ENCODE measurements around the gene LRRC10B.
"Not testable (repeated sequence)": the region's sequence is repeated elsewhere in the genome, so short reads cannot be mapped to it uniquely, and the experiment has no call there.

LRRC10B gene

GRCh38 chr11:61507962-61508861 is at the start of gene LRRC10B:
LRRC10B (plus strand) TSS chr11:61508749; CDS start chr11:61508999, 250 bp downstream.
- DNase-seq, result peak; percentile 87

GRCh38 chr11:61460474-61460881 is 48.1 kb upstream of the LRRC10B start:
- no peak for DNase-seq

GRCh38 chr11:61460986-61461385 is 47.6 kb upstream of the LRRC10B start:
- no peak for DNase-seq

GRCh38 chr11:61467602-61468001 is 40.9 kb upstream of the LRRC10B start:
- not testable (repeated sequence) for DNase-seq

GRCh38 chr11:61468002-61468401 is 40.5 kb upstream of the LRRC10B start:
- no peak for DNase-seq

- DNase-seq, result no peak
These were observed 36.3 kb upstream of the LRRC10B start for GRCh38 chr11:61472282-61472681.

GRCh38 chr11:61472868-61473267 is 35.7 kb upstream of the LRRC10B start:
- DNase-seq, result no peak

- DNase-seq, result no peak
These were observed 35.1 kb upstream of the LRRC10B start for GRCh38 chr11:61473370-61474012.

GRCh38 chr11:61474013-61474643 is 34.4 kb upstream of the LRRC10B start:
- no peak for DNase-seq

GRCh38 chr11:61475433-61475832 is 33.1 kb upstream of the LRRC10B start:
- DNase-seq, result no peak

- DNase-seq, result no peak
These were observed 32.2 kb upstream of the LRRC10B start for GRCh38 chr11:61476371-61476770.

GRCh38 chr11:61477126-61477525 is 31.4 kb upstream of the LRRC10B start:
- DNase-seq, result no peak

GRCh38 chr11:61477727-61478148 is 30.8 kb upstream of the LRRC10B start:
- peak; percentile 85 for DNase-seq

GRCh38 chr11:61479360-61480058 is 29.0 kb upstream of the LRRC10B start:
- DNase-seq, result not testable (repeated sequence)

GRCh38 chr11:61480261-61480993 is 28.1 kb upstream of the LRRC10B start:
- DNase-seq, result no peak

- DNase-seq, result peak; percentile 90
These were observed 27.6 kb upstream of the LRRC10B start for GRCh38 chr11:61480994-61481335.

- DNase-seq, result no peak
These were observed 26.7 kb upstream of the LRRC10B start for GRCh38 chr11:61481806-61482205.

GRCh38 chr11:61482513-61482912 is 26.0 kb upstream of the LRRC10B start:
- DNase-seq, result peak; percentile 73

GRCh38 chr11:61484541-61484940 is 24.0 kb upstream of the LRRC10B start:
- no peak for DNase-seq

GRCh38 chr11:61485080-61485479 is 23.5 kb upstream of the LRRC10B start:
- no peak for DNase-seq

- no peak for DNase-seq
These were observed 22.4 kb upstream of the LRRC10B start for GRCh38 chr11:61486011-61486620.

- DNase-seq, result no peak
These were observed 21.8 kb upstream of the LRRC10B start for GRCh38 chr11:61486779-61487178.
